PC-9 (cell line): ENCODE data around the gene CDC42EP1. TPM values are rescaled to one million over a fixed set of nuclear protein-coding genes. Genes with fewer than 3 reads are reported as not detected.
A peak's percentile ranks its signal among the peaks of the same experiment; 100 is the strongest.

ENCODE experiments used
- BruUV-seq: library from RNA; stranded (reverse); fragments of 400-500 nt; replicated peaks from 2 replicates; lab custom pipeline; 2021; lab: Mats Ljungman, UMichigan
- CTCF ChIA-PET: fragments of 300-600 bp; sonication (Branson Sonifier 250); formaldehyde crosslinking; loops from one replicate; lab custom pipeline; 2022; ENCODE audit warnings: antibody characterized with exemption; lab: Charles Lee
- POLR2A ChIA-PET: fragments of 300-600 bp; sonication (Branson Sonifier 250); formaldehyde crosslinking; loops from one replicate; lab custom pipeline; 2022; ENCODE audit warnings: antibody characterized with exemption; ENCODE audit not compliant: unreplicated experiment; lab: Charles Lee
- DNase-seq, 2 experiments: peaks; one replicate each; pipeline versions ENCODE4 v3.0.0 to v3.0.0-alpha.2; 2015 to 2022; ENCODE audit warnings: mixed read lengths in 1 of 2
- H2AFZ ChIP-seq: fragments of 200-600 bp; sonication (generic); 2 replicates; pipeline ENCODE4 v1.8.1; 2017; ENCODE audit warnings: antibody characterized with exemption
- H3F3A ChIP-seq: fragments of 200-600 bp; sonication (generic); 2 replicates; pipeline ENCODE4 v1.8.1; 2017; ENCODE audit warnings: antibody characterized with exemption, mild to moderate bottlenecking, low read depth; ENCODE audit not compliant: insufficient read depth
- H3K27ac ChIP-seq: fragments of 200-600 bp; sonication (generic); 2 replicates; pipeline ENCODE4 v1.6.1; 2016; ENCODE audit warnings: mixed run types
- H3K27me3 ChIP-seq: fragments of 200-600 bp; sonication (generic); 2 replicates; pipeline ENCODE4 v1.6.1; 2016; ENCODE audit warnings: low read depth, mixed run types; ENCODE audit not compliant: insufficient read depth
- H3K36me3 ChIP-seq: fragments of 200-600 bp; sonication (generic); 2 replicates; pipeline ENCODE4 v1.6.1; 2016; ENCODE audit warnings: low read depth, mixed run types
- H3K4me1 ChIP-seq: fragments of 200-600 bp; sonication (generic); replicated peaks from 2 replicates; pipeline ENCODE4 v1.6.1; 2016; ENCODE audit warnings: mixed run types; ENCODE audit not compliant: insufficient read depth
- H3K4me2 ChIP-seq: fragments of 200-600 bp; sonication (generic); 2 replicates; pipeline ENCODE4 v1.6.1; 2017; ENCODE audit warnings: mixed run types
- H3K4me3 ChIP-seq: fragments of 200-600 bp; sonication (generic); 2 replicates; pipeline ENCODE4 v1.6.1; 2016; ENCODE audit warnings: mixed run types
- H3K79me2 ChIP-seq: fragments of 200-600 bp; sonication (generic); 2 replicates; pipeline ENCODE4 v1.6.1; 2017; ENCODE audit warnings: low read depth, mixed run types
- H3K9me2 ChIP-seq: fragments of 200-600 bp; sonication (generic); 2 replicates; pipeline ENCODE4 v1.8.1; 2017; ENCODE audit warnings: mild to moderate bottlenecking; ENCODE audit not compliant: insufficient read depth
- H3K9me3 ChIP-seq: fragments of 200-600 bp; sonication (generic); 2 replicates; pipeline ENCODE4 v1.8.1; 2016; ENCODE audit warnings: low read depth; ENCODE audit not compliant: insufficient read depth
- H4K20me1 ChIP-seq: fragments of 200-600 bp; sonication (generic); 2 replicates; pipeline ENCODE4 v1.8.1; 2017; ENCODE audit not compliant: insufficient read depth
- CTCF ChIP-seq: fragments of 200-600 bp; sonication (generic); conservative IDR thresholded peaks from 2 replicates; pipeline ENCODE4 v1.6.1; 2017; ENCODE audit warnings: mixed run types, antibody characterized with exemption, mild to moderate bottlenecking, moderate library complexity
- EZH2 ChIP-seq: fragments of 200-600 bp; sonication (generic); IDR thresholded peaks from 2 replicates; pipeline ENCODE4 v1.8.0; 2017; ENCODE audit warnings: antibody characterized with exemption, low read depth
- intact Hi-C: fragments of 100-400 bp; cut with micrococcal nuclease; formaldehyde crosslinking; loops from one replicate; pipeline ENCODE4 v1.10.0; 2022; ENCODE audit not compliant: unreplicated experiment
- total RNA-seq: library from RNA; stranded (reverse); gene quantifications from 2 replicates; pipeline ENCODE4 v1.2.3, GENCODE V29; 2021

CDC42EP1 gene
- total RNA-seq, 1 experiment from 2014 or later: 94.0 TPM

DNA sequence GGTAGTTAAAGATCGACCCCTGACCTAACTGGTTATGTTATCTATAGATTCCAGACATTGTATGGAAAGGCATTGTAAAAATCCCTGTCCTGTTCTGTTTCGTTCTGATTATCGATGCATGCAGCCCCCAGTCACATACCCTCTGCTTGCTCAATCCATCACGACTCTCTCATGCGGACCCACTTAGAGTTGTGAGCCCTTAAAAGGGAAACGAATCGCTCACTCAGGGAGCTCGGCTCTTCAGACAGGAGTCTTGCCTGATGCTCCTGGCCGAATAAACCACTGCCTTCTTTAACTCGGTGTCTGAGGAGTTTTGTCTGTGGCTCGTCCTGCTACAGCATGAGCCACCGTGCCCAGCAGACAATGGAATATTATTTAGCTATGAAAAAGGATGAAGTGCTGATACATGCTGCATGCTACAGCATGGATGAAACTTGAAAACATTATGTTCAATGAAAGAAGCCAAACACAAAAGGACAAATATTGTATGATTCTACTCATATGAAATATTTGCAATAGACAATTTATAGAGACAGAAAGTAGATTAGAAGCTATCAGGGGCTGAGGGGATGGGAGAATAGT, 31.6 kb downstream of the CDC42EP1 start:
- Histone ChIP-seq H3K4me3 (peak overlapping the region; percentile 35; the same call in 1 of the 2 replicates), H3K9me3 (no peaks in the 10 kb centered on the region), H3K36me3 (no peaks in the 10 kb centered on the region), H3K27me3 (no peaks in the 10 kb centered on the region), H2AFZ (0 out of 2 replicates have a peak overlapping the region, but pooled peaks have one; percentile 24), H3K4me2 (peak overlapping the region; percentile 61), H3K79me2 (no peaks in the 10 kb centered on the region), H3K9me2 (no peaks in the 10 kb centered on the region), H4K20me1 (no peaks in the 10 kb centered on the region), H3F3A (peaks cover 20% of the 10 kb centered on the region; the same call in 1 of the 2 replicates), H3K27ac (no peak overlapping the region), H3K4me1 (peaks cover 12% of the 10 kb centered on the region)
- peak in 1 of 2 experiments; percentile 31 for DNase-seq
- CTCF ChIA-PET: interaction anchor here (0.5 to 2.8 kb wide), 22 partner anchors 10 to 1043 kb away, joined by 3 to 31 read pairs (median 6); partner anchors contain the start of gene LGALS2
- TF ChIP-seq CTCF: no peak
- intact Hi-C loops: loop anchor here (1.0 to 5.0 kb wide), 4 partner anchors 25 to 276 kb away; no protein-coding TSS in a partner anchor
- no TSS peak for BruUV-seq
- POLR2A ChIA-PET: interaction anchor here (0.6 to 0.8 kb wide), 4 partner anchors 16 to 1114 kb away, joined by 3 to 47 read pairs (median 6); partner anchors contain the start of genes ANKRD54 and GTPBP1

DNA sequence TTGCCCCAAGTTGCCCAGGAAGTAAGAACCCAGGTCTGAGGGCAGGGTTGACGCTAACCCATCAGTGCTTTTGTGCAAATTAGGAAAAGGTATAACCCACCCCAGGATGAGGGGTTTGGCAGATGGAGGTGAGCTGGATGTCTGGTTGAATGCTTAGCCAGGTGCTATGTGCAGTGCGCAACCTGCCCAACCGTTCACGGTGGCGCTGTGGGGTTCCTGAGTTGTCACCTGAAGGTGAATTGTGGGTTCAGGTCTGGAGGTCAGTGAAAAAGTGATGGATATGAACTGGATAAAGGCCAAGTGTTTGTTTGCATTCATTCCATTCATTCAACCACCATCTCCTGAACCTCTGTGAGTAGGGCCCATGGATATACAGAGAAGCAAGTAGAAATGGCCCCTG, 34.0 kb downstream of the CDC42EP1 start:
- no peaks in the 10 kb centered on the region for H4K20me1 ChIP-seq
- H3K4me3 ChIP-seq: no peak overlapping the region
- H3K27me3 ChIP-seq: no peaks in the 10 kb centered on the region
- H3K4me1 ChIP-seq: peaks cover 26% of the 10 kb centered on the region
- H3K27ac ChIP-seq: no peak overlapping the region
- TF ChIP-seq EZH2 (no peak), CTCF (peak; percentile 39; the same call in 1 of the 2 replicates)
- intact Hi-C loops: loop anchor here (5.0 kb wide), 1 partner anchor 137 kb away; no protein-coding TSS in a partner anchor
- peaks cover 26% of the 10 kb centered on the region; the same call in 1 of the 2 replicates for H3F3A ChIP-seq
- ChIA-PET POLR2A (no interaction called here), CTCF (no interaction called here)
- no TSS peak for BruUV-seq
- no peak overlapping the region for H3K4me2 ChIP-seq
- H3K36me3 ChIP-seq: no peaks in the 10 kb centered on the region
- H3K9me3 ChIP-seq: no peaks in the 10 kb centered on the region
- DNase-seq: peak in 1 of 2 experiments; percentile 34
- no peak overlapping the region for H2AFZ ChIP-seq
- no peaks in the 10 kb centered on the region for H3K79me2 ChIP-seq
- H3K9me2 ChIP-seq: no peaks in the 10 kb centered on the region

- Histone ChIP-seq H3K4me2 (peak overlapping the region; percentile 31), H3K27me3 (no peaks in the 10 kb centered on the region), H2AFZ (no peak overlapping the region), H3K9me3 (no peaks in the 10 kb centered on the region), H3F3A (peaks cover 46% of the 10 kb centered on the region), H4K20me1 (no peaks in the 10 kb centered on the region), H3K36me3 (no peaks in the 10 kb centered on the region), H3K79me2 (no peaks in the 10 kb centered on the region), H3K27ac (no peak overlapping the region), H3K9me2 (no peaks in the 10 kb centered on the region), H3K4me3 (no peak overlapping the region), H3K4me1 (peaks cover 48% of the 10 kb centered on the region)
- no peak for TF ChIP-seq EZH2
- TF ChIP-seq CTCF: no peak
- no TSS peak for BruUV-seq
- intact Hi-C loops: no loop called here
- ChIA-PET POLR2A (interaction anchor here (0.7 kb wide), 1 partner anchor 185 kb away, joined by 11 read pairs; no protein-coding TSS in a partner anchor), CTCF (interaction anchor here (0.6 to 0.7 kb wide), 4 partner anchors 9 to 104 kb away, joined by 5 to 22 read pairs (median 7); no protein-coding TSS in a partner anchor)
- peak; percentile 19 to 40 for DNase-seq
These were observed 38.9 kb downstream of the CDC42EP1 start for GRCh38 chr22:37599153-37599552.
